Uterus (tissue), 2 donors: ENCODE data around the gene ROBO2.

Source experiments
- CTCF ChIP-seq, 4 experiments: fragments of 200-600 bp in 2 of 4; fragments of 450-650 bp in 2 of 4; sonication (generic) in 2 of 4; IDR thresholded peaks; one replicate each; pipeline ENCODE4 v1.5.1; 2016 to 2019; ENCODE audit warnings: antibody characterized with exemption in 4 of 4, mild to moderate bottlenecking in 2 of 4, moderate library complexity in 1 of 4
- POLR2A ChIP-seq, 2 donors: fragments of 450-650 bp; IDR thresholded peaks; one replicate each; pipeline ENCODE4 v1.6.1; 2016; ENCODE audit warnings: antibody characterized with exemption in 2 of 2, mild to moderate bottlenecking in 1 of 2, moderate library complexity in 1 of 2

- TF ChIP-seq CTCF (IDR thresholded peaks at IDR 0.05) (no peak), POLR2A (IDR thresholded peaks at IDR 0.05) (no peak)
These were observed 659.3 kb downstream of the ROBO2 start for GRCh38 chr3:77699125-77699691.
